MM.1S (cell line): ENCODE results near the gene TNFSF8.

Experiments used
- CTCF ChIP-seq: fragments of 300-600 bp; sonication (generic); IDR thresholded peaks from 2 replicates; pipeline ENCODE4 v1.5.1; 2016; ENCODE audit warnings: antibody characterized with exemption, low read length, mixed read lengths
- EZH2 ChIP-seq: fragments of 300-600 bp; sonication (generic); optimal IDR thresholded peaks from 2 replicates; pipeline ENCODE3; 2017; ENCODE audit warnings: low read depth, mild to moderate bottlenecking, antibody characterized with exemption, low read length, mixed read lengths

- TF ChIP-seq CTCF (no peak), EZH2 (no peak)
These were observed 1.2 kb downstream of the TNFSF8 start for GRCh38 chr9:114929201-114929600.
